OCI-LY1 (cell line): ENCODE measurements around the gene MTARC1.

Source experiments
- EZH2 ChIP-seq: fragments of 200-600 bp; sonication (generic), shearing (Covaris generic); IDR thresholded peaks from 2 replicates; pipeline ENCODE4 v1.8.0; 2017; ENCODE audit warnings: borderline replicate concordance, mixed run types, mild to moderate bottlenecking, antibody characterized with exemption, low read length, moderate library complexity, mixed read lengths
- TF ChIP-seq, protein P1 (sequence below): fragments of 200-600 bp; sonication (generic), shearing (Covaris generic); IDR thresholded peaks from 2 replicates; pipeline ENCODE4 v1.5.1; 2017; ENCODE audit warnings: mild to moderate bottlenecking, antibody characterized with exemption, low read length, moderate library complexity, mixed read lengths

DNA sequence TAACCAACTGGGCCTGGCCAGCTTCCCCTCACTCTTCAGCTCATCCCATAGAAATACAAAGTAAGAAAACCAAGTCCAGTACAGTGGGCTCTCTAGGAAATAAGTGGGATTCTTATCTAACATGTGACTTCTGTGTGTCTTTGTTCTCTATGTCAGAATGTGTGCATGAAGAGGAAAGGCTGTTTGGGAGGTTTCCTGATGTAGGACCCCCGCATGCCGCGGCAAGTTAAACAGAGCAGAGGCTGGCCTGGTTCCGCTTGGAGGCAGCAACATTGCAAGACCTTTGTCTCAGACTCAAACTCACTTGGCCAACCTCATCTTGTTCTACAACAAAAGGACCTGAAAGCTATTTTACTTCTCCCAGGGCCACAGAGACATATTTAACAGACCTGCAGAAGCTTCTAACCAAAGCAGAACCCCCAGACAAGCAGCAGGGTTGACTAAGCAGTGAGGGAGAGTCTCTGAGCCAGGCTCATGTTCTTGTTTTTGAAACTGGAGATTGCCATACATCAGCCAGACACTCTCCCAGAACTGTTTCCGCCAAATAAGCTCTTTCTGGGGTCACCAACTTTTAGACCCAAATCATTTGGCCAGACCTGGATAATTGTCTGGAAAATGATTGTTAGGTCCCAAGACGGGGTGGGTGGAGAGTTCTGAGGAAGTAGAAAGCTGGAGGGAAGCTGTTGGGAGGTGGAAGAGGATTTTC lies 32.3 kb upstream of the MTARC1 start:
- TF ChIP-seq, protein P1, sequence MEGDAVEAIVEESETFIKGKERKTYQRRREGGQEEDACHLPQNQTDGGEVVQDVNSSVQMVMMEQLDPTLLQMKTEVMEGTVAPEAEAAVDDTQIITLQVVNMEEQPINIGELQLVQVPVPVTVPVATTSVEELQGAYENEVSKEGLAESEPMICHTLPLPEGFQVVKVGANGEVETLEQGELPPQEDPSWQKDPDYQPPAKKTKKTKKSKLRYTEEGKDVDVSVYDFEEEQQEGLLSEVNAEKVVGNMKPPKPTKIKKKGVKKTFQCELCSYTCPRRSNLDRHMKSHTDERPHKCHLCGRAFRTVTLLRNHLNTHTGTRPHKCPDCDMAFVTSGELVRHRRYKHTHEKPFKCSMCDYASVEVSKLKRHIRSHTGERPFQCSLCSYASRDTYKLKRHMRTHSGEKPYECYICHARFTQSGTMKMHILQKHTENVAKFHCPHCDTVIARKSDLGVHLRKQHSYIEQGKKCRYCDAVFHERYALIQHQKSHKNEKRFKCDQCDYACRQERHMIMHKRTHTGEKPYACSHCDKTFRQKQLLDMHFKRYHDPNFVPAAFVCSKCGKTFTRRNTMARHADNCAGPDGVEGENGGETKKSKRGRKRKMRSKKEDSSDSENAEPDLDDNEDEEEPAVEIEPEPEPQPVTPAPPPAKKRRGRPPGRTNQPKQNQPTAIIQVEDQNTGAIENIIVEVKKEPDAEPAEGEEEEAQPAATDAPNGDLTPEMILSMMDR: no peak
- no peak for TF ChIP-seq EZH2
